Activated T-helper 1 cell treated with Interleukin-2 at 50 U/mL for 16 hours (primary cell): ENCODE measurements around the gene CCDC144A.
"Not testable (repeated sequence)": the region's sequence is repeated elsewhere in the genome, so short reads cannot be mapped to it uniquely, and the experiment has no call there.

Experiments
- DNase-seq: peaks from one replicate; pipeline ENCODE4 v3.0.0-alpha.2; 2020; ENCODE audit warnings: low read depth

CCDC144A gene

GRCh38 chr17:16818340-16818739 lies 128.3 kb downstream of the CCDC144A start:
- DNase-seq, result no peak

GRCh38 chr17:16818821-16819683 lies 129.0 kb downstream of the CCDC144A start:
- no peak for DNase-seq

GRCh38 chr17:16820161-16820877 lies 130.3 kb downstream of the CCDC144A start:
- DNase-seq, result no peak

GRCh38 chr17:16820979-16821543 lies 131.0 kb downstream of the CCDC144A start:
- DNase-seq, result no peak

- DNase-seq, result not testable (repeated sequence)
These were observed 132.1 kb downstream of the CCDC144A start for GRCh38 chr17:16822133-16822532.

GRCh38 chr17:16823768-16824406 lies 133.8 kb downstream of the CCDC144A start:
- DNase-seq, result not testable (repeated sequence)
